Astrocyte (in vitro differentiated cells and primary cell): ENCODE results near the gene TOMM7. TPM values are rescaled to one million over a fixed set of nuclear protein-coding genes. Genes with fewer than 3 reads are reported as not detected.

Experiments
- DNase-seq: peaks from one replicate; pipeline ENCODE4 v3.0.0-alpha.2; 2010; ENCODE audit warnings: low read depth
- FAIRE-seq: peaks from 2 replicates; lab custom pipeline; 2011; peaks lifted over from hg19 to GRCh38; lab: Jason Lieb, UNC
- H2AFZ ChIP-seq: 2 replicates; pipeline ENCODE4 v1.6.0; 2012; ENCODE audit warnings: low read depth, low read length, inconsistent platforms
- H3K27ac ChIP-seq: 2 replicates; pipeline ENCODE4 v1.5.1; 2011; ENCODE audit warnings: low read depth, low read length, inconsistent platforms
- H3K27me3 ChIP-seq: 2 replicates; pipeline ENCODE4 v1.6.0; 2011; ENCODE audit warnings: low read length, inconsistent platforms; ENCODE audit not compliant: insufficient read depth
- H3K36me3 ChIP-seq: 2 replicates; pipeline ENCODE4 v1.5.1; 2011; ENCODE audit warnings: low read length, inconsistent platforms; ENCODE audit not compliant: insufficient read depth
- H3K4me1 ChIP-seq: 2 replicates; pipeline ENCODE4 v1.5.1; 2011; ENCODE audit warnings: low read length, inconsistent platforms; ENCODE audit not compliant: insufficient read depth
- H3K4me2 ChIP-seq: 2 replicates; pipeline ENCODE4 v1.6.0; 2012; ENCODE audit warnings: low read length, inconsistent platforms
- H3K4me3 ChIP-seq: 2 replicates; pipeline ENCODE4 v1.5.1; 2011; ENCODE audit warnings: low read depth, mild to moderate bottlenecking, low read length, inconsistent platforms; ENCODE audit not compliant: insufficient read depth
- H3K79me2 ChIP-seq: 2 replicates; pipeline ENCODE4 v1.6.0; 2012; ENCODE audit warnings: mild to moderate bottlenecking, low read length, inconsistent platforms; ENCODE audit not compliant: insufficient read depth
- H3K9ac ChIP-seq: 2 replicates; pipeline ENCODE4 v1.6.0; 2012; ENCODE audit warnings: mild to moderate bottlenecking, low read length, inconsistent platforms
- H3K9me3 ChIP-seq: 2 replicates; pipeline ENCODE4 v1.5.1; 2012; ENCODE audit warnings: low read depth, mild to moderate bottlenecking, low read length, inconsistent platforms; ENCODE audit not compliant: insufficient read depth
- H4K20me1 ChIP-seq: 2 replicates; pipeline ENCODE4 v1.6.0; 2012; ENCODE audit warnings: low read length, inconsistent platforms; ENCODE audit not compliant: insufficient read depth
- H3K27ac Mint-ChIP-seq: one replicate; pipeline ENCODE4 v1.8.0; 2021; ENCODE audit warnings: mild to moderate bottlenecking, mixed read lengths; ENCODE audit not compliant: unreplicated experiment
- H3K27me3 Mint-ChIP-seq: one replicate; pipeline ENCODE4 v1.8.0; 2021; ENCODE audit warnings: low read depth, mixed read lengths; ENCODE audit not compliant: unreplicated experiment
- H3K36me3 Mint-ChIP-seq: one replicate; pipeline ENCODE4 v1.8.0; 2021; ENCODE audit warnings: low read depth, mixed read lengths; ENCODE audit not compliant: unreplicated experiment
- H3K4me1 Mint-ChIP-seq: one replicate; pipeline ENCODE4 v1.8.0; 2021; ENCODE audit warnings: low read depth, mixed read lengths; ENCODE audit not compliant: unreplicated experiment
- H3K4me3 Mint-ChIP-seq: one replicate; pipeline ENCODE4 v1.8.0; 2021; ENCODE audit warnings: mild to moderate bottlenecking, moderate library complexity, mixed read lengths; ENCODE audit not compliant: unreplicated experiment
- H3K9me3 Mint-ChIP-seq: one replicate; pipeline ENCODE4 v1.8.0; 2021; ENCODE audit warnings: mild to moderate bottlenecking, mixed read lengths; ENCODE audit not compliant: unreplicated experiment
- CTCF ChIP-seq: IDR thresholded peaks from 2 replicates; pipeline ENCODE4 v1.5.1; 2011; ENCODE audit warnings: low read depth, mild to moderate bottlenecking, inconsistent platforms, low read length, moderate library complexity; ENCODE audit not compliant: insufficient read depth
- EZH2 ChIP-seq: IDR thresholded peaks from 2 replicates; pipeline ENCODE4 v1.6.1; 2012; ENCODE audit warnings: mild to moderate bottlenecking, low read length, inconsistent platforms; ENCODE audit not compliant: insufficient read depth
- total RNA-seq: library from RNA; stranded (reverse); gene quantifications from 2 replicates; pipeline ENCODE4 v1.2.1, GENCODE V29; 2021

Gene TOMM7
- total RNA-seq, 1 donor from 2014 or later = 217 TPM

DNA sequence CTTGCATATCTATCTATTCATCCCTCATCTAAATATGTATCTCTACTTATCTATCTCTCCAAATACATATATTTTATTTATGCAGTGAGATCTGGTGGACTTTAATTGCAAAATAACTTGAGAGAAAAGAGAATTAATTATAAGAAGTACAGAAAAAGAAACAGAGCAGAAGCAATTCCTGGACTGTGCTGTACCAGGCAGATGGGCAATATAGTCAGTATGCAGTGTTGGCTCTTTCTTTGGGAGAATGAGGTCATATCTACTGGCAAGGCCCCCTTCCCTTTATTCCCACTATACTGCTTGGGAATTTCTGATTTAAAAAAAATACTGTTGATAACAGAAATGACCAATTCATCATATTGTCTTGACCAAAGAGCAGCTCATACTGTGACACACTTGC, 49.0 kb upstream of the TOMM7 start:
- no peaks in the 10 kb centered on the region for H3K36me3 ChIP-seq
- no peak overlapping the region for H2AFZ ChIP-seq
- H3K9me3 ChIP-seq = no peaks in the 10 kb centered on the region
- Mint-ChIP-seq H3K4me3 (no peak overlapping the region), H3K36me3 (peaks cover 11% of the 10 kb centered on the region), H3K27me3 (peaks cover 3% of the 10 kb centered on the region), H3K27ac (no peak overlapping the region), H3K4me1 (no peaks in the 10 kb centered on the region), H3K9me3 (peaks cover 7% of the 10 kb centered on the region)
- no peak overlapping the region for H3K27ac ChIP-seq
- TF ChIP-seq EZH2 = no peak
- TF ChIP-seq CTCF = no peak
- no peak for FAIRE-seq
- H4K20me1 ChIP-seq = no peaks in the 10 kb centered on the region
- H3K9ac ChIP-seq = no peak overlapping the region
- DNase-seq = no peak
- no peaks in the 10 kb centered on the region for H3K27me3 ChIP-seq
- no peaks in the 10 kb centered on the region for H3K79me2 ChIP-seq
- H3K4me2 ChIP-seq = no peak overlapping the region
- H3K4me3 ChIP-seq = no peak overlapping the region
- peaks cover under 1% of the 10 kb centered on the region for H3K4me1 ChIP-seq

DNA sequence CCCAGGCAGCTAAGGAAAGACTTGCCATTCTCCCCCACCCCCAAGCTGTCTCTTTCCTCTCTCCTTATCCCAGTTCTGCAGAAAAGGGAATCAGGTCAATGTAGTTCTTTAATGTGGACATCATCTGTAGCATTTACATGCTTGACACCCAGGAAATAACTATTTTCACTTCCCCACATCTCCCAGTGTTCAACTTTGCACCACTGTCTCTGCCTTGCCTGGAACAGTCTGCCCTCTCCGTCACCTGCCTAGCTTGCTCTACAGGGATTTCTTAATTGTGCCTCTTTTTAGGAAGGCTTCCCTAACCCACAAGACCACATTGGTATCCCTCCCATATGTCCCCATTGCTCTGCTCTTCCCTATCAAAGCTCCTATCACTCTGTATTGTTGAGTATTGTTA, 45.9 kb upstream of the TOMM7 start:
- TF ChIP-seq CTCF (no peak), EZH2 (no peak)

GRCh38 chr7:22867589-22867988, 44.9 kb upstream of the TOMM7 start:
- Histone ChIP-seq H3K9me3 (no peaks in the 10 kb centered on the region), H3K27ac (no peak overlapping the region), H3K9ac (no peak overlapping the region), H3K27me3 (no peaks in the 10 kb centered on the region), H4K20me1 (no peaks in the 10 kb centered on the region), H3K4me3 (no peak overlapping the region), H3K36me3 (no peaks in the 10 kb centered on the region), H3K4me1 (peaks cover 8% of the 10 kb centered on the region), H2AFZ (no peak overlapping the region), H3K4me2 (no peak overlapping the region), H3K79me2 (no peaks in the 10 kb centered on the region)
- Mint-ChIP-seq H3K4me1 (peaks cover 10% of the 10 kb centered on the region), H3K36me3 (peaks cover 11% of the 10 kb centered on the region), H3K27ac (no peak overlapping the region), H3K9me3 (peaks cover 7% of the 10 kb centered on the region), H3K27me3 (no peaks in the 10 kb centered on the region), H3K4me3 (no peak overlapping the region)
- DNase-seq (no peak), FAIRE-seq (no peak)
- no peak for TF ChIP-seq CTCF
- no peak for TF ChIP-seq EZH2

More for the DNA sequence above, 45.9 kb upstream of the TOMM7 start:
- H3K4me2 ChIP-seq = no peak overlapping the region
- FAIRE-seq (no peak), DNase-seq (no peak)
- no peak overlapping the region for H3K27ac ChIP-seq
- no peaks in the 10 kb centered on the region for H3K9me3 ChIP-seq
- Mint-ChIP-seq H3K27ac (no peak overlapping the region), H3K4me3 (no peak overlapping the region), H3K4me1 (peaks cover 10% of the 10 kb centered on the region), H3K9me3 (peaks cover 7% of the 10 kb centered on the region), H3K27me3 (no peaks in the 10 kb centered on the region), H3K36me3 (peaks cover 11% of the 10 kb centered on the region)
- H3K36me3 ChIP-seq = no peaks in the 10 kb centered on the region
- H4K20me1 ChIP-seq = no peaks in the 10 kb centered on the region
- no peaks in the 10 kb centered on the region for H3K27me3 ChIP-seq
- no peak overlapping the region for H3K4me3 ChIP-seq
- no peak overlapping the region for H2AFZ ChIP-seq
- peaks cover 8% of the 10 kb centered on the region for H3K4me1 ChIP-seq
- no peaks in the 10 kb centered on the region for H3K79me2 ChIP-seq
- no peak overlapping the region for H3K9ac ChIP-seq
